K562 (cell line): Measurements from ENCODE around the gene PAFAH1B2.

ENCODE experiments used
- ADNP ChIP-seq: fragments of 200-800 bp; sonication (Bioruptor generic); IDR thresholded peaks from 2 replicates; pipeline ENCODE4 v1.6.1; 2016; ENCODE audit warnings: missing genetic modification characterization, missing compliant biosample characterization
- BRCA1 ChIP-seq, 2 experiments: fragments of 450-650 bp in 1 of 2; sonication (generic) in 1 of 2; formaldehyde crosslinking in 1 of 2; IDR thresholded peaks; 2 replicates each; pipeline versions ENCODE4 v1.5.0 to v1.6.1; 2017 to 2020; ENCODE audit warnings: mild to moderate bottlenecking in 1 of 2, missing genetic modification reagents in 1 of 2
- POLR2A ChIP-seq: fragments of 450-650 bp; conservative IDR thresholded peaks from 2 replicates; pipeline ENCODE4 v1.6.1; 2016
- POLR2AphosphoS2 ChIP-seq: IDR thresholded peaks from 2 replicates; pipeline ENCODE4 v1.6.1; 2012; ENCODE audit warnings: low read length, improper control_type of control experiment
- RBM34 ChIP-seq: fragments of 200-400 bp; formaldehyde crosslinking; IDR thresholded peaks from 2 replicates; pipeline ENCODE4 v1.6.1; 2018; ENCODE audit warnings: low read length, borderline replicate concordance; ENCODE audit not compliant: insufficient read depth
- SOX6 ChIP-seq: fragments of 450-650 bp; IDR thresholded peaks from 2 replicates; pipeline ENCODE4 v1.6.1; 2014; ENCODE audit warnings: mild to moderate bottlenecking
- SPI1 ChIP-seq: IDR thresholded peaks from 2 replicates; pipeline ENCODE4 v1.6.1; 2011; ENCODE audit warnings: low read depth, low read length, control low read depth, borderline replicate concordance
- TF ChIP-seq, protein P1 (sequence below): IDR thresholded peaks from 3 replicates; pipeline ENCODE4 v1.6.1; 2011; ENCODE audit warnings: borderline replicate concordance, mild to moderate bottlenecking; ENCODE audit not compliant: insufficient read length, insufficient read depth
- TF ChIP-seq, protein P2 (sequence below): sonication (generic); formaldehyde crosslinking; IDR thresholded peaks from 2 replicates; pipeline ENCODE4 v1.8.1; 2022; ENCODE audit warnings: missing genetic modification reagents
- TF ChIP-seq, protein P3 (sequence below), 3 experiments: IDR thresholded peaks in 2 of 3; conservative IDR thresholded peaks in 1 of 3; 2 replicates each; pipeline ENCODE4 v1.5.1; 2011 to 2012; ENCODE audit warnings: low read length in 3 of 3, mild to moderate bottlenecking in 3 of 3, control low read depth in 2 of 3, improper control_type of control experiment in 1 of 3, inconsistent platforms in 1 of 3, low read depth in 1 of 3, mixed read lengths in 1 of 3, moderate library complexity in 1 of 3; ENCODE audit not compliant: insufficient read depth in 2 of 3
- TF ChIP-seq, protein P4 (sequence below): fragments of 250-450 bp; sonication (Bioruptor Pico); IDR thresholded peaks from 2 replicates; pipeline ENCODE4 v1.5.0; 2020; ENCODE audit warnings: mild to moderate bottlenecking, borderline replicate concordance
- TF ChIP-seq, protein P5 (sequence below): sonication (generic); formaldehyde crosslinking; IDR thresholded peaks from 2 replicates; pipeline ENCODE4 v1.9.0; 2022; ENCODE audit warnings: mild to moderate bottlenecking, missing genetic modification reagents

DNA sequence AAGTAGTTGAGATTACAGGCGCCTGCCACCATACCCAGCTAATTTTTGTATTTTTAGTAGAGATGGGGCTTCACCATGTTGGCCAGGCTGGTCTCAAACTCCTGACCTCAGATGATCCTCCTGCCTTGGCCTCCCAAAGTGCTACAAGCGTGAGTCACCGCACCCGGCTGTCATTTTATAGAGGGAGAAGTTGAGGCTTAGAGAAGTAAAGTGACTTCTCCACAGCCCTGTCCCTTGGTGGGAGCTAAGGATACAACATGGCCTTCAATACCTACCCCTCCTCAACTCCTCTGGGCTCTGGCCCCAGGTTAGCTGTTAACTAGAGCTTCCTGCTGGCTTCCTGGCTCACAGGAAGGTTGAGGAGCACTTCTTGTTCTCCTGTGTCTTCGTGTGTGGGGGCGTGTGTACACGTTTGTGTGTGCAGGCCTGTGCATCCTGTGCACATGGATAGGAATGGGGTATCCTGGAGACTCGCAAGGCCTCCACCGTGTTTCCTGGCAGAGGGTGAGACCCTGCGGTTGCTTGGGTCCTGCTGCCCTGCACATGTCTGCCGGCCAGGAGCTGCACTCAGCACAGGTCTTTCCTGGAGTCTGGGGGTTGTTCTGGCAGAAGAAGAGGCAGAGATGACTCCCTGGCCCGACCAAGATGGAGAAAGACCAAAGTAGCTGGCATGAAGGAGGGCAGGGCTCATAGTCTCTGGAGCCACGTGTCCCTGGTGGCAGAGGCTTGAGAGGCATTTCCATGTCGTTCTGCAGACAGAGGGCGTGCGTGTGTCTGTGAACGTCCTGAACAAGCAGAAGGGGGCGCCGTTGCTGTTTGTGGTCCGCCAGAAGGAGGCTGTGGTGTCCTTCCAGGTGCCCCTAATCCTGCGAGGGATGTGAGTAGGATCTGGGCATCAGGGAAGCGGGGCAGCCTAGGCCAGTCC, 36.8 kb downstream of the PAFAH1B2 start:
- TF ChIP-seq, protein P1, sequence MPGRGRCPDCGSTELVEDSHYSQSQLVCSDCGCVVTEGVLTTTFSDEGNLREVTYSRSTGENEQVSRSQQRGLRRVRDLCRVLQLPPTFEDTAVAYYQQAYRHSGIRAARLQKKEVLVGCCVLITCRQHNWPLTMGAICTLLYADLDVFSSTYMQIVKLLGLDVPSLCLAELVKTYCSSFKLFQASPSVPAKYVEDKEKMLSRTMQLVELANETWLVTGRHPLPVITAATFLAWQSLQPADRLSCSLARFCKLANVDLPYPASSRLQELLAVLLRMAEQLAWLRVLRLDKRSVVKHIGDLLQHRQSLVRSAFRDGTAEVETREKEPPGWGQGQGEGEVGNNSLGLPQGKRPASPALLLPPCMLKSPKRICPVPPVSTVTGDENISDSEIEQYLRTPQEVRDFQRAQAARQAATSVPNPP: no peak
- no peak for TF ChIP-seq ADNP (tag)
- 0 out of 2 replicates have a peak, but pooled peaks have one; percentile 19 for TF ChIP-seq POLR2A
- no peak for TF ChIP-seq POLR2AphosphoS2
- no peak for TF ChIP-seq SPI1
- no peak for TF ChIP-seq SOX6
- TF ChIP-seq, protein P2, sequence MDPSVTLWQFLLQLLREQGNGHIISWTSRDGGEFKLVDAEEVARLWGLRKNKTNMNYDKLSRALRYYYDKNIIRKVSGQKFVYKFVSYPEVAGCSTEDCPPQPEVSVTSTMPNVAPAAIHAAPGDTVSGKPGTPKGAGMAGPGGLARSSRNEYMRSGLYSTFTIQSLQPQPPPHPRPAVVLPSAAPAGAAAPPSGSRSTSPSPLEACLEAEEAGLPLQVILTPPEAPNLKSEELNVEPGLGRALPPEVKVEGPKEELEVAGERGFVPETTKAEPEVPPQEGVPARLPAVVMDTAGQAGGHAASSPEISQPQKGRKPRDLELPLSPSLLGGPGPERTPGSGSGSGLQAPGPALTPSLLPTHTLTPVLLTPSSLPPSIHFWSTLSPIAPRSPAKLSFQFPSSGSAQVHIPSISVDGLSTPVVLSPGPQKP (CRISPR knock-in tag): no peak
- TF ChIP-seq, protein P3, sequence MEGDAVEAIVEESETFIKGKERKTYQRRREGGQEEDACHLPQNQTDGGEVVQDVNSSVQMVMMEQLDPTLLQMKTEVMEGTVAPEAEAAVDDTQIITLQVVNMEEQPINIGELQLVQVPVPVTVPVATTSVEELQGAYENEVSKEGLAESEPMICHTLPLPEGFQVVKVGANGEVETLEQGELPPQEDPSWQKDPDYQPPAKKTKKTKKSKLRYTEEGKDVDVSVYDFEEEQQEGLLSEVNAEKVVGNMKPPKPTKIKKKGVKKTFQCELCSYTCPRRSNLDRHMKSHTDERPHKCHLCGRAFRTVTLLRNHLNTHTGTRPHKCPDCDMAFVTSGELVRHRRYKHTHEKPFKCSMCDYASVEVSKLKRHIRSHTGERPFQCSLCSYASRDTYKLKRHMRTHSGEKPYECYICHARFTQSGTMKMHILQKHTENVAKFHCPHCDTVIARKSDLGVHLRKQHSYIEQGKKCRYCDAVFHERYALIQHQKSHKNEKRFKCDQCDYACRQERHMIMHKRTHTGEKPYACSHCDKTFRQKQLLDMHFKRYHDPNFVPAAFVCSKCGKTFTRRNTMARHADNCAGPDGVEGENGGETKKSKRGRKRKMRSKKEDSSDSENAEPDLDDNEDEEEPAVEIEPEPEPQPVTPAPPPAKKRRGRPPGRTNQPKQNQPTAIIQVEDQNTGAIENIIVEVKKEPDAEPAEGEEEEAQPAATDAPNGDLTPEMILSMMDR (IDR thresholded peaks at IDR 0.05 in 2 of 3, conservative IDR thresholded peaks at IDR 0.05 in 1 of 3; ENCODE audit: insufficient read depth in 2 of 3, low read depth in 1 of 3, low read length in 3 of 3): peak; percentile 93 to 100 (median 100)
- no peak for TF ChIP-seq RBM34
- TF ChIP-seq BRCA1 (IDR thresholded peaks at IDR 0.05): no peak
- no peak for TF ChIP-seq BRCA1 (CRISPR knock-in tag; IDR thresholded peaks at IDR 0.05)
- TF ChIP-seq, protein P4, sequence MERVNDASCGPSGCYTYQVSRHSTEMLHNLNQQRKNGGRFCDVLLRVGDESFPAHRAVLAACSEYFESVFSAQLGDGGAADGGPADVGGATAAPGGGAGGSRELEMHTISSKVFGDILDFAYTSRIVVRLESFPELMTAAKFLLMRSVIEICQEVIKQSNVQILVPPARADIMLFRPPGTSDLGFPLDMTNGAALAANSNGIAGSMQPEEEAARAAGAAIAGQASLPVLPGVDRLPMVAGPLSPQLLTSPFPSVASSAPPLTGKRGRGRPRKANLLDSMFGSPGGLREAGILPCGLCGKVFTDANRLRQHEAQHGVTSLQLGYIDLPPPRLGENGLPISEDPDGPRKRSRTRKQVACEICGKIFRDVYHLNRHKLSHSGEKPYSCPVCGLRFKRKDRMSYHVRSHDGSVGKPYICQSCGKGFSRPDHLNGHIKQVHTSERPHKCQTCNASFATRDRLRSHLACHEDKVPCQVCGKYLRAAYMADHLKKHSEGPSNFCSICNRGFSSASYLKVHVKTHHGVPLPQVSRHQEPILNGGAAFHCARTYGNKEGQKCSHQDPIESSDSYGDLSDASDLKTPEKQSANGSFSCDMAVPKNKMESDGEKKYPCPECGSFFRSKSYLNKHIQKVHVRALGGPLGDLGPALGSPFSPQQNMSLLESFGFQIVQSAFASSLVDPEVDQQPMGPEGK (CRISPR knock-in tag): no peak
- TF ChIP-seq, protein P5, sequence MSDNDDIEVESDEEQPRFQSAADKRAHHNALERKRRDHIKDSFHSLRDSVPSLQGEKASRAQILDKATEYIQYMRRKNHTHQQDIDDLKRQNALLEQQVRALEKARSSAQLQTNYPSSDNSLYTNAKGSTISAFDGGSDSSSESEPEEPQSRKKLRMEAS (CRISPR knock-in tag): peak; percentile 93
